ENCODE data around the gene TSR3.
A peak's percentile ranks its signal among the peaks of the same experiment; 100 is the strongest.

The TSR3 gene

DNA sequence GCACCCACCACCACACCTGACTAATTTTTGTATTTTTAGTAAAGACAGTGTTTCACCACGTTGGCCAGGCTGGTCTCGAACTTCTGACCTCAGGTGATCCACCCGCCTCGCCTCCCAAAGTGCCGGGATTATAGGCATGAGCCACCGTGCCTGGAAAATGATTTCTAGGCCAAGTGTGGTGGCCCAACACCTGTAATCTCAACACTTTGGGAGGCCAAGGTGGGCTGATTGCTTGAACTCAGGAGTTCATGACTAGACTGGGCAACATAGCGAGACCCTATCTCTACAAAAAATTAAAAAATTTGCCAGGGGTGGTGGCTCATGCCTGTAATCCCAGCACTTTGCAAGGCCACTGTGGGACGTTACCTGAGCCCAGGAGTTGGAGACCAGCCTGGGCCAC, 29.3 kb downstream of the TSR3 start:
- DNase-seq: no peak

DNA sequence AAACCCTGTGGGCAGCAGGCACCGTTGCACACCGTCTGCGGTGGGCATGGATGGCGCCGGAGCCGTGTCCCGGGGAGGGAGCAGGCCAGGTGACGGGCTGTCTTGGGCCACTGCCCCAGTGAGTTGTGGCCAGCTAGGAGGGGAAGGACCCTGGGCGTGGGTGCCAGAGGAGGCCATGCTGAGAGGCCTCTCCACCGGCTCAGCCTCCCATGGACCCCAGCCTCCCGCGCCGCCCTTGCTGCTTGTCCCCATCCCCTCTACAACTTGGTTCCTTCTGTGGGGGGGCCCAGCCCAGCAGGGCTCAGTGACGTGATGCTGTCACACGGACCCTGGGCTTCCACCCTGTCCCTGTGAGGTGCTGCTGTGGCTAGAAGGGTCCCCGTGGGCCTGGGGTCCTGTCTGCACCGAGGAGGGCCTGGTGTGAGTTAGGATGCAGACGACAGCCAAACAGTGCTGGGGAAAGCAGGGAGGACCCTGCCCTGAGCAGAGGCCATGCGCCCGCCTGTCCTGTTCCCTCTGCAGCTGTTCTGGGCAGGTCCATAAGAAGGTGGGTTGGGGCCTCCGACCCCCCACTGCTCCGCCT, 30.9 kb downstream of the TSR3 start:
- DNase-seq: no peak

DNA sequence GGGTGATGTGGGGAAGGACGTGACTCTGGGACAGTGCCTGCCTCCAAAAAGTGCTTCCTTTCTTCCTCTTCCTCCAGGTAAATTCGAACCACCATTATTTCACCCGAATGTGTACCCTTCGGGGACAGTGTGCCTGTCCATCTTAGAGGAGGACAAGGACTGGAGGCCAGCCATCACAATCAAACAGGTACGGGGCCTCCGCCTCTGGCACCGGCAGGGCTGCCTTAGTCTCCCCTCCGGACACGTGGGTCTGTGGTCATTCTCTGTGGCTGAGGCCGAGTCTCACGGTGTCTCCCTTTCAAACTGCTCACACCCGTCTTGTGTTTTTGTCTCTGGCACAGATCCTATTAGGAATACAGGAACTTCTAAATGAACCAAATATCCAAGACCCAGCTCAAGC, 31.6 kb downstream of the TSR3 start:
- no peak for DNase-seq

DNA sequence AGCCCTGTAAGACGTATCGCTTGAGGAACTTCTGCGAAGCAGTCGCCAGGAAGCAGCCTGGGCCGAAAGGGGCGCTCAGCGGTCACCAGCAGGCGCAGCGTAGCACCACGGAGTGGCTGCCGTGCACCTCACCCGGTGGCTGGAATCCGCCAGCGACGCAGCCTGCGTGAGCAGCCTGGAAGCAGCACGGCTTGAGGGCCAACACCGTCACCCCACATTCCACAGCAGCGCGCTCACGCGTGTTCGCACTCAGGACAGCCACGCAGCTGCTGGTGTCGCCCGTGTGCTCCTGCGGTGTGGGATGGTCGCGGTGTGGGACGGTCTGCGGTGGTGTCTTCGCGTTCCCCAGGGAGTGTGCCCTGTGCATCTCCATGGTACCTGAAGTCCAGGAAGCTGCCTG, 32.6 kb downstream of the TSR3 start:
- no peak for DNase-seq

DNA sequence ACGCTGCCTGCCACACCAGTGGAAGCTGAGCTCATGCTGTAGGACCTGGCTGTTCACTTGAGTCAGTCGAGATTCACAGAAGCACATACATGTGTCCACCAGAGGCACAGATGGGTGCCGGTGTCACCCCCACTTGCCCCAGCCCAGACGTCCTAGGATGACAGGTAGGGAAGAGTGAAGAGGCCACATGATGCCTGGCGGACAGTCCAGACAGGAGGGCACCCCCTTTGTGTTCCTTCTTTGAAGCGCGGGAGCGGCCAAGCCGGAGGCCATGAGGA, 33.5 kb downstream of the TSR3 start:
- no peak for DNase-seq

DNA sequence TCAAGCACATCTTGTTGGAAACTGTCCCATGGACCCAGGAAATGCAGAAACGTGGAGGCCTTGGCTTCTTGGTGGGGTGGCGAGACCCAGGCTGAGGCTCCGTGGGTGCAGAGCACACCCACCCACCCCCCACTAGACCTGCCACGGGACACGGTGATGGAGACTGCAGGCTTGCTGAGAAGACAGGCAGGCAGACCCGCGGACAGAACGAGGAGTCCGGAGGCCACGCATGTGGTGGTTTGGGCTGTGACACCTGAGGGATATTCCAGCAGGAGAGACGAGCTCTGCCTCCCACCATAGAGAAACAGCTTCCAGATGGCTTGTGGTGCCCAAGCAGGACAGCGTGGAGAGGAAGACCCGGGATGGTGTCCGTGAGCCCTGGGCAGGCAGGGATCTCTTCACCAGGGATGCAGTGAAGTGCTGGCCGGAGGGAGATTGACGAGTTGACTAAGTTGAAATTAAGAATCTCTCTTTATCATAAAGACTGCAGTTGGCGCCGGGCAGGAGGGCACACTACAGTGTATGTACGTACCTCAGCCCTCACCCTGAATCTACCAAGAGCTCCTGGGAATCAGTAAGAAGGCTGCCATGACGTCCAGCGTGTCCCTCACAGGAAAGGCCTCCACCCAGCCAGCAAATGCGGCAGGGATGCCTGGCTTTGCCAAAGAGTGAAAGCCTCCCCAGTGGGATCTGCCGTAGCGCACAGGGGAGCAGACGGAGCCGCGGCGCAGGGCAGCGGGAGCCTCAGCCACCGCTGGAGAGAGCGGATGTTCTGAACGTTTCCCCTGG, 34.0 kb downstream of the TSR3 start:
- no peak for DNase-seq

DNA sequence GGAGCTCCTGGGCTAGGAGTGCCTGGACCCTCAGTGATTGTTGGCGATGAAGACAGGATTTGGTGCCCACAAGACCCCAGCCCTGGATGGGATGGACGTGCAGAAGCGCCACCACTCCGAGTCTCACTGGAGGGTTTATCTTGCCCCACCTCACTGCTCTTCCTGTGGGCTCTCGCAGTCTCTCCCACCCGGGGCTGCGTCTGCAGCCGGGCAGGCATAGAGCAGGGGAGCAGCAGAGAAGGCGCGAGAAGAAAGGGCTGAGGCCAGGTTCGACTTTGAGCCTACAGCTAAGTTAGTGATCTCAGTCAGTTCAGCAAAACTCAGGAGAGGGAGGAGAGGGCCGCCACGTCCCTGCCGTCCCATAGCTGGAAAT, 35.7 kb downstream of the TSR3 start:
- DNase-seq: no peak

DNA sequence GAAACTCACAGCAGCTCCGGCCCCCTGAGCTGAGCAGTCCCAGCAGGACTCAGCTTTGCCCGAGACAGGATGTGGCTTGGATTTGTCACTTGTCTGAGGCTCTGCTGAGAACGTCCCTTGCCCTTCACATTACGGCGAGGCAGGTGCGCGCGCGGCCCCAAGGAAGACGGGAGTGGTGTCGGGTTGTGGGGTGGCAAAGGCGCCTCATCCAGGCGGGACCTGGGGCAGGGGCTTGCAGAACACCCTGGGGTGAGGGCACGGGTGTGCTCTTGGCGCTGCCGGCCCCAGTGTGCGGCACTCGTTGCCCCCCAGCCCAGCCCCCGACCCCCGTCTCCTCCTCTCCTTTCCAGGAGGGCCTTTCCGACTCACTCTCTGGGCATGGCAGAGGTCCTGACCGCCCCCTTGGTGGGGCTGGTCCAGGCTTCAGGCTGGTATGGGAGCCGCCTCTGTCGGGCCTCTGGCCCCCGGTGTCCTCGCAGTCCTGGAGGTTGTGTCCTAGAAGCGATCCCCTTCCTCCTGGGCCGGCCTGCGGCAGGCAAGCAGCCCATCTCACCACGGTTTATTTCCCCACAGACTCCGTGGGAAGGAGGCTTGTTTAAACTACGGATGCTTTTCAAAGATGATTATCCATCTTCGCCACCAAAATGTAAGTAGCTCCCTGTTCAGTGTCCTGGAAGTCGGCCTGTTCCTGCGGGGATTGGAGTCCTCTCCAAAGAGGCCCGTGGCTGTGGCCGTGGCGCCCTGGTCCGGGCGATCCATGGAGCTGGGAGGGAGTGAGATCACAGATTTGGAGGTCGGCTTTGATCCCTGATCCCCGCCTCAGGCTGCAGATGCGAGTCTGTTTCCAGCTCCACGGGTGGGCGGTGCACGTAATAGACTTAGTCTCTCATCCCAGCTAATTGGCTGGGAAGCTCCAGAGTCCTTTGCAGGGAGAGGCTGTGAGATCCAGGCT, 36.3 kb downstream of the TSR3 start:
- DNase-seq: no peak

DNA sequence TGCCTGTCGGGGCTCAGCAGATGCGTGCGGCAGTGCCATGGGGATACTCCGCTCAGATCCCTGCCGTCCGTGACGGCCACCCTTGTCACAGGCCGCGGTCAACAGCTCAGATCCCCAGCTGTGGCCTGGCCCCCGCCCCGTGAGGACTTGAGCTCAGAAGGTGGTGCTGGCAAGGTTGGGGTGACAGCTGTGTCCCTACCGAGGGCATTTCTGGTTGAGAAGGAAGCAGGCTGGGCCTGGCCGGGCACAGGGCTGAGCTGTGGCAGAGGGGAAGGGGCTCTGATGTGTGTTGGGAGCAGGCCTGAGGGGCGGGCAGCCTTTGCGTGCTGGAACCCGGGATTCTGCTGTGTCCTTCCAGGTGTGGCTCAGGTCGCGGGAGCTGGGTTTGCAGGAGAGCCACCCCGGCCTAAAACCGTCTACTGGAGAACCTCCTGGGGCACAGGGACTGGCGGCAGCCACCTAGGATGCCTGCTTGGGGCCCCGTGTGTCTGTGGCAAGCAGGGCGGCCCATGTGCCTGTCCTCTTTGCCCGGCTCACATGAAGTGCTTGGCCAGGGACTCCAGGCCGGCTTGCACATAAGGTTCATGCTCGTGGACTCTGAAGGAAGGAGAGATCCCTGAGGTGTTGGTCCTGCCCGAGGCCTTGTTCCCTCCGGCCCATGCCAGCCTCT, 37.1 kb downstream of the TSR3 start:
- DNase-seq: no peak

DNA sequence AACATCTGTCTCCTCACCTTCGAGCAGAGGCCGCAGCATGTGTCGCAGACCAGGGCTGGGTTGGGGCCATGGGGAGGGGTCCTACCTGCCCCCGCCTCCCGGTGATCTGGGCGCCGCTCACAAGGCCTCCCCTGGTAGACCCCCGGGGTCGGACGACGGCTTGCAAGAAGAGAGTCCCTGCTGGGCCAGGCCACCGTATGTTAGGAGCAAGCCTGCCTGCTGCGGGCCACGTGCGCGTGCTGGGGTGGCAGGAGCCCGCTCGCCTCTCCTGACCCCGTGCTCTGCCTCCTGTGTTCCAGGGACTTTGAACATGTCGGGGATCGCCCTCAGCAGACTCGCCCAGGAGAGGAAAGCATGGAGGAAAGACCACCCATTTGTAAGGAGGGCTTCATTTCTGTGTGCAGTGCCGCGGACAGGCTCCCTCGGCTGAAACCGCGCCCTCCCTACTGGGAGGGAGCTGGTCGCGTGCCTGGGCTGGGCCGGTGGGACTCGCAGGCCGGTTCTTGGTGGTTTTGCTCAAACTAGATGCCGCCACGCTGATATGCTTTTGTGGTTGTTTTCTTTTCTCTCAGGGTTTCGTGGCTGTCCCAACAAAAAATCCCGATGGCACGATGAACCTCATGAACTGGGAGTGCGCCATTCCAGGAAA, 37.8 kb downstream of the TSR3 start:
- no peak for DNase-seq

DNA sequence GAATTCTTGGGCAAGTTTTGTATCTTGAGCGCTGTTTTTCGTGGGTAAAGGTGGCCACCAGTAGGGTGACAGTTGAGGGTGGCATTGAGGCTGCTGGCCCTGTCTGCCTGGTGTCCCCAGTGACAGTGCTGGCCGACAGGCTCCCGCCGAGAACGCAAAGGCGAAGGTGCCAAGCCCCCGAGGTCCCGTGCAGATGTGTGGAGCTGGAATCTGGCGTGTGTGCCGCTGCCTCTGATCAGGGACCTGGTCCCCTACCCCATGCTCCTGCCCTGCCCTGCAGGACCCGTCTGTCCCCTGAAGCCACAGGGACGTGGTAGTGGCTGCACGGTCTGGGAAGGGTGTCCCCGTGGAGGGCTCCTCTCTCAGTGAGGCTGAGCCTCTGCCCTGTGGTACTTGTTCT, 38.8 kb downstream of the TSR3 start:
- no peak for DNase-seq

DNA sequence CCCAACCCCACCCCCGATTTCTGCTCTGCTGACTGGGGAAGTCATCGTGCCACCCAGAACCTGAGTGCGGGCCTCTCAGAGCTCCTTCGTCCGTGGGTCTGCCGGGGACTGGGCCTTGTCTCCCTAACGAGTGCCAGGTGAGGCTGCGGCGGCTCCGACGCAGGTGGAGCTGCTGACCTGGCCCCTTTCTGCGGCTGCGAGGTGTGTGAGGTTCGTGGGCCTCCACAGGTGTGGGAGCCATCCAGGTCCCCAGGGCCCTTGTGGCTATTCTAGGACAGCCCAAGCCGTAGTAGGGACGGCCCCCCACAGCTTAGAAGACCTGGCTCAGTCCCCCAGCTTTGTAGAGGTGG, 39.2 kb downstream of the TSR3 start:
- DNase-seq: no peak

DNA sequence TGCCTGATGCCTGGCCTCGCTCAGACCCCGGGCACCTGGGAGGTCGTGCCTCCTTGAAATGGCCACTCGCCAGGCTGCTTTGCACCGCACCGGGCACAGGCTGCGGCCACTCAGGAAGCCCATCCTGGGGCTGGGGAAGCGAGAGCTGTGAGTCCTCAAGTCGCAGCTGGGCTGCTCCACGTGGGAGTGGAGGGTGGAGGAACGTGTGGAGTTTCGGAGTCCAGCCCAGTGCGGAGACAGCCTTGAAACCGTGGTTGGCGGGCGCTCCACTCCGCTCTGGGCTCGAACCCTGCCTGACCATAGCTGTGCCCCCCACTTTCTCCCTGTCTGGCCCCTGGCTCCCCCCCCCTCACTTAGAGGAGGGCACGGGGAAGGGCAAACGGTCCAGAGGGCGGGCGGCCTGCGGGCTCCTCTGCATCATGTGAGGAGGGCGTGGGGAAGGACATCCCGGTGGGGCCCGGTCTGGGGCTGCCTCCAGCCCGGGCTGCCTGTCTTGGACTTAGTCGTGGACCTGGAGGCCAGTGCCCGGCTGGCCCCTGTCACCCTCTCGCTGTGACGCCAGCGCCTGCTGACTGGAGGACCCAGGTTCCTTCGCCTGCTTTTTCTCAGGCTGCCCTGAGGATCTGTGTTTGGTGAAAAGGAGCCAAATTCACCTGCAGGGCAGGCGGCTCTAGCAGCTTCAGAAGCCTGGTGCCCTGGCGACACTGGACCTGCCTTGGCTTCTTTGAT, 39.8 kb downstream of the TSR3 start:
- DNase-seq: no peak

DNA sequence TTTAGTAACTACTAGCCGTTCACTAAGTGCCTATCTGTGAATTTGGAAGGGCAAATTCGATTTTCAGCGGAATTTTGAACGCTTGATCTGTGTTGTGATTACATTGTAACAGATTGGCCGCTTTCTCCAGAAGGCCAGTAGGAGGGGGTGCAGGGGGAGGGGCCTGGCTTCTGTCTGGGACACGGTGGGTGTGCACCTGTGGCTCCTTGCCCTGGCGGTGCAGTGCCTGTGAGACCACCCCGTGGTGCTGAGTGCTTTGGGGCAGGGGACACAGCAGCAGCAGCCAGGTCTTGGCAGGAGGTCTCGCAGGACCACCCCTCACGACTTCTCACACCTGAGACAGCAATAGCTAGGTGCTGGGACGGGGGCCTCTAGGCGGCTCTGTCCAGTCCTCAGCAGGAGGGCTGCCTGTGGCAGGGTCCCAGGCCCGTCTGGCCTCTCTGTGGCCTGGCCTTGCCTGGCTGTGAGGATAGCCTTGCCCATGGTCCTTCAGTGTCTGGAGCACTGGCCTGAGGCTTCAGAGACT, 40.4 kb downstream of the TSR3 start:
- no peak for DNase-seq

DNA sequence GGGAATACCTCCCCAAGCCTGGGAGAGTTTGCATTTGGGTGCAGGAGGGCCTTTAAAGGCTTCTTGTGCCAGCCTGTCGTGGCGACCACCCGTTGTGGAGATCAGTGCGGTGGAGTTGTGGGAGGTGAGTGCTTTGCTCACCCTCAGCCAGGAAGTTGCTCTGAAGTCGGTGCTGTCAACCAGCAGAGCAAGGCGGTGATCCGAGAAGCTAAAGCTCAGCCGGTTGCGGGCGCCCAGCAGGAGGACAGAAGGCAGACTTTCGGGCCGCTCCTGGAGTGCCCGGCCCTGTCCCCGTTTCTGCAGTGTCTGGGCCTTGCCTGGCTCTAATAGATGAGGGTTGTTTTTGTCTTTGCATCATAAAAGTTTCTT, 40.9 kb downstream of the TSR3 start:
- no peak for DNase-seq

DNA sequence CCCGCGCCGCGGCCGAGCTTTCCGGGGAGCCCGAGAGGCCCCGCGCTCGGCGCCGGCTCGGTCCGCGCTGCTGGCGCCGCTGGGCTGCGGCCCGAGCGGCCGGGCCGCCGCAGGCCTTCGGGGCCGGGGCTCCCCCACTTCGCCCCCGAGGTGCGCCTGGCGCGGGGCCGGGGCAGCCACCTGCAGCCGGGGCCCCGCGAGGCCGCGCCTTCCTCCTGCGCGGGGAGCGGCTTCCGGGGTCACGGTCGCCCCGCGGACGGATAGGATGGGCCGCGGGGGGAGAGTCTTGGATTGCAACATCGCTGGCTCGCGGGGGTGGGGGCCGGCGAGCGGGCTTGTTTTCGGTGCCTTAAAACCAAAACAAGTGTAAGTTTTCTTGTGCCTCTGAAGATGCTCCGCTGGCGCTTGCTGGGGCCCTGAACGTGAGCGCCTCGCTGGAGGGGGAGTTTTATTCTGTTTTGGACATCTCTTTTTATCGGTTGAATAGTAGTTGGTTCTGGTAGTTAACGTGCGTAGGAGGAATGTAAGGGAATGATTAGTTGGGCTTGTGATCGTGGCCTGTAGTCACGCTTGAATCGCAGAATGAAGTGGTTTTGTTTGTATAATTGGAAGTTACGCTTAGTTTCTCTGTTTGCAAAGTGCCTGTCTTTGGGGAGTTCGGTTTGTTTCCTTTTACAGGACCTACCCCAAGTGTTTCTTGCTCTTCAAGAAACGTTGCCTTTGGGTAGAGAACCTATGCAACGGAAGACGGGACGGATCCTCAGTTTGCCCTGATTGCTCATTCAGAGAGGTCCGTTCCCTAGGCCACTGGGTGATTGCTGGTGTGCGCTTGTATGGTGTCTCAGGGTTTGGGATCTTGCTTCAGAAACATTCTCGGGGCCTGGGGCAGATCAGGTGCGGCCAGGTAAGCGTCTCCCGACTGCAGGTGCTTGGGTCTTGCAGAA, 41.5 kb downstream of the TSR3 start:
- no peak for DNase-seq

DNA sequence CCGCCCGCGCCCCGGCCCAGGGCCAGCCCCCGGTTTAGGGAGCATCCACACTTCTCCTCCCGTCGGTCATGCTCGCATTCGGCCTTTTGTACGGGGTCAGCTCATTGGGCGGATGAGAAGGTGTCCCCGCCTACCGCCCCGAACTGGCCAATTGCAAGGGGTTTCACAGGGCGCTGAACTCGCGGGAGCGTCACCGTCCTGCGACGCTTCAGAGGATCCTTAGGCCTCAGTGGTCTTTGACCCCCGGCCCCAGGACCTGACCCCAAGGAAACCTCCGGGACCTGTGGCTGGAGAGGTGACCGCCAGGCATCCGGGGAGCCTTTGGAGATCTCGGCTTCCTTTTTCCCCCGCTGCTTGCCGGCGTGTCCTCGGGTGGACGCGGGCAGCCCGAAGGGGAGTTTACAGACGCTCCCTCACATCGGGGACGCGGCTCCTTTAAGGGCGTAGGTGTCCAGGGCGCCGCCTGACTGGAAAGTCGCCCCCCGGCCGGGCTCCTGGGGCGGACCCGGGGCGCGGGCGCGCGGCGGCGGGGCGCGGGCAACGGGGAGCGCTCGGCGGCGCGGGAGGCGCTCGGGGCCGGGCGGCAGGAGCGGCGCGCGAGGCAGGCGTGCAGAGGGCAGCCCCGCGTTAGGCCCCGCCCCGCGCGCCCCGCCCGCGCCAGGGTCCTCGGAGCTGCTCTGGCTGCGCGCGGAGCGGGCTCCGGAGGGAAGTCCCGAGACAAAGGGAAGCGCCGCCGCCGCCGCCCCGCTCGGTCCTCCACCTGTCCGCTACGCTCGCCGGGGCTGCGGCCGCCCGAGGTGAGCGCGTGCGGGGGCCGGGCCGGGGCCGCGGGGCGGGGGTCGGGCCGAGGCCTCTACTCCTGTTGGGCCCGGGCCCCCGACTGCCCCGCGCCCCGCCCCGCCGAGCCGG, 42.4 kb downstream of the TSR3 start, which contains the start of gene UBE2I:
Gene UBE2I, plus strand, starts transcription at position 660 of the 909 bp plus-strand sequence. CDS start 4,395 bp downstream, outside the sequence.
- peak; percentile 89 for DNase-seq

DNA sequence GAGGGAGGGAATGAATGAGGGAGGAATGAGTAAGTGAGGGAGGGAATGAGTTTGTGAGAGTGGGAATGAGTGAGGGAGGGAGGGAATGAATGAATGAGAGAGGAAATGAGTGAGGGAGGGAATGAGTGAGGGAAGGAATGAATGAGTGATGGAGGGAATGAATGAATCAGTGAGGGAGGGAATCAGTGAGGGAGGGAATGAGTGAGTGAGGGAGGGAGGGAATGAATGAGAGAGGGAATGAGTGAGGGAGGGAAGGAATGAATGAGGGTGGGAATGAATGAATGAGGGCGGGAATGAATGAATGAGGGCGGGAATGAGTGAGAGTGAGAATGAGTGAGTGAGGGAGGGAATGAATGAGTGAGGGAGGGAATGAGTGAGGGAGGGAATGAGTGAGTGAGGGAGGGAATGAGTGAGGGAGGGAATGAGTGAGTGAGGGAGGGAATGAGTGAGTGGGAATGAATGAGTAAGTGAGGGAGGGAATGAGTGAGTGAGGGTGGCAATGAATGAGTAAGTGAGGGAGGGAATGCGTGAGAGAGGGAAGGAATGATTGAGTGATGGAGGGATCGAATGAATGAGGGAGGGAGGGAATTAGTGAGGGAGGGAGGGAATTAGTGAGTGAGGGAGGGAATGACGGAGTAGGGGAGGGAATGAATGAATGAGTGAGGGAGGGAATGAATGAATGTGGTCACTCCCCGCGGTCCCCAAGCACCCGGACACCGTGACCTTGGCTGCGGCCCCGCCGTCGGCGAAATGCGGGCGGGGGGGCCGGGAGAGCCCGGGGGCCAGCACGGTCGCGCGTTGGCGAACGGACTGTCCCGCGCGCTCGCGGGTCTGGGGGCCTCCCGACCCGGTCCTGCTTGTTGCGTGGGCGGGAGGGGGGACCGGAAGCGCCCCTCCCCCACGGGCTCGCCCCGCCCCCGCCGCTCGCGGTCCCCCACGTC, 43.4 kb downstream of the TSR3 start:
- DNase-seq: no peak

DNA sequence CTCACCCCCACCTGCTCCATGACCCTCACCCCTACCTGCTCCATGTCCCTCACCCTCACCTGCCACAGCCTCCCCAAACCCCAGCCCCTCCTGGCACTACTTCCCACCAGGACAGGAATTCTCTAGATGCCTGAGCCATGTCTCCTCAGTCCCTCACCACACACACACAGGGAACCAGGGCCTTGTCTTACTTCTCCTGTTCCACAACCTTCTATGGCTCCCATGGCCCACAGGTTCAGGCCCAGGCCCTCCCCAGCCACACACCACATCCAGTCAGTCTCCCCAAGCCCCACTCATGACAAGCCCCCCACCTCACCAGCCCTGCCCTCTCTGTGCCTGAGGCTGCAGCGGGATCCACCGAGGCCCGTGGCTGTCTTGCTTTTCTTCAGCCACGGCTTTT, 45.3 kb downstream of the TSR3 start:
- DNase-seq: no peak

Measured in DMS 273 treated with DMSO at 0.1 percent for 48 hours (cell line).